Endothelial cell (in vitro differentiated cells): ENCODE results near the gene KLHDC9. TPM values are rescaled to one million over a fixed set of nuclear protein-coding genes. Genes with fewer than 3 reads are reported as not detected.

ENCODE experiments used
- DNase-seq: peaks from one replicate; pipeline ENCODE4 v3.0.0; 2021; ENCODE audit warnings: low spot score
- H3K27ac Mint-ChIP-seq: one replicate; pipeline ENCODE4 v1.8.0; 2021; ENCODE audit warnings: mixed read lengths, inconsistent platforms; ENCODE audit not compliant: unreplicated experiment
- H3K27me3 Mint-ChIP-seq: one replicate; pipeline ENCODE4 v1.8.0; 2021; ENCODE audit warnings: mild to moderate bottlenecking, moderate library complexity, mixed read lengths, inconsistent platforms; ENCODE audit not compliant: unreplicated experiment
- H3K36me3 Mint-ChIP-seq: one replicate; pipeline ENCODE4 v1.8.0; 2021; ENCODE audit warnings: mild to moderate bottlenecking, low read depth, mixed read lengths, inconsistent platforms; ENCODE audit not compliant: unreplicated experiment
- H3K4me1 Mint-ChIP-seq: one replicate; pipeline ENCODE4 v1.8.0; 2021; ENCODE audit warnings: mild to moderate bottlenecking, mixed read lengths, inconsistent platforms; ENCODE audit not compliant: unreplicated experiment
- H3K4me3 Mint-ChIP-seq: one replicate; pipeline ENCODE4 v1.8.0; 2021; ENCODE audit warnings: mild to moderate bottlenecking, mixed read lengths, inconsistent platforms; ENCODE audit not compliant: unreplicated experiment
- H3K9me3 Mint-ChIP-seq: one replicate; pipeline ENCODE4 v1.8.0; 2021; ENCODE audit warnings: mixed read lengths, inconsistent platforms; ENCODE audit not compliant: unreplicated experiment
- CTCF ChIP-seq: fragments of 200-600 bp; sonication (generic); IDR thresholded peaks from one replicate; pipeline ENCODE4 v1.5.0; 2021; ENCODE audit warnings: antibody characterized with exemption; ENCODE audit not compliant: unreplicated experiment
- total RNA-seq: library from RNA; stranded (reverse); fragmentation: NEBNext Ultra II Directional; extraction: Animal tissue kit (Norgen Biotek cat#: 25700); gene quantifications from one replicate; pipeline ENCODE4 v1.2.1, GENCODE V29; 2021; ENCODE audit not compliant: unreplicated experiment

The KLHDC9 gene
- total RNA-seq, 1 donor from 2014 or later = 7.3 TPM

- TF ChIP-seq CTCF = no peak
- Mint-ChIP-seq H3K4me1 (peaks cover 7% of the 10 kb centered on the region), H3K27me3 (peaks cover 4% of the 10 kb centered on the region), H3K36me3 (no peaks in the 10 kb centered on the region), H3K27ac (no peak overlapping the region), H3K9me3 (no peaks in the 10 kb centered on the region), H3K4me3 (no peak overlapping the region)
- no peak for DNase-seq
Observed at GRCh38 chr1:161091093-161091492, 7.1 kb upstream of the KLHDC9 start.

GRCh38 chr1:161091796-161092507 is 6.2 kb upstream of the KLHDC9 start:
- Mint-ChIP-seq H3K4me3 (no peak overlapping the region), H3K36me3 (no peaks in the 10 kb centered on the region), H3K27ac (no peak overlapping the region), H3K9me3 (no peaks in the 10 kb centered on the region), H3K27me3 (peaks cover 4% of the 10 kb centered on the region), H3K4me1 (peaks cover 7% of the 10 kb centered on the region)
- no peak for DNase-seq
- no peak for TF ChIP-seq CTCF

- no peaks in the 10 kb centered on the region for H3K9me3 Mint-ChIP-seq
- TF ChIP-seq CTCF = no peak
- peaks cover 3% of the 10 kb centered on the region for H3K27me3 Mint-ChIP-seq
- H3K4me3 Mint-ChIP-seq = no peak overlapping the region
- H3K36me3 Mint-ChIP-seq = peaks cover 3% of the 10 kb centered on the region
- no peak for DNase-seq
- H3K4me1 Mint-ChIP-seq = peaks cover 13% of the 10 kb centered on the region
- H3K27ac Mint-ChIP-seq = no peak overlapping the region
Observed at GRCh38 chr1:161092621-161093028, 5.5 kb upstream of the KLHDC9 start.

GRCh38 chr1:161094481-161094880 is 3.7 kb upstream of the KLHDC9 start:
- no peak for TF ChIP-seq CTCF
- DNase-seq = no peak
- H3K4me1 Mint-ChIP-seq = peaks cover 16% of the 10 kb centered on the region
- H3K4me3 Mint-ChIP-seq = no peak overlapping the region
- no peak overlapping the region for H3K27ac Mint-ChIP-seq
- H3K36me3 Mint-ChIP-seq = peaks cover 8% of the 10 kb centered on the region
- no peaks in the 10 kb centered on the region for H3K9me3 Mint-ChIP-seq
- peaks cover 2% of the 10 kb centered on the region for H3K27me3 Mint-ChIP-seq

GRCh38 chr1:161095230-161095629 is 2.9 kb upstream of the KLHDC9 start:
- peaks cover 15% of the 10 kb centered on the region for H3K36me3 Mint-ChIP-seq
- H3K27me3 Mint-ChIP-seq = peaks cover 2% of the 10 kb centered on the region
- TF ChIP-seq CTCF = no peak
- H3K9me3 Mint-ChIP-seq = no peaks in the 10 kb centered on the region
- no peak for DNase-seq
- no peak overlapping the region for H3K27ac Mint-ChIP-seq
- peaks cover 16% of the 10 kb centered on the region for H3K4me1 Mint-ChIP-seq
- H3K4me3 Mint-ChIP-seq = no peak overlapping the region
